Upper lobe of left lung (tissue), 6 donors: ENCODE results near the gene LY6G6D. TPM values are rescaled to one million over a fixed set of nuclear protein-coding genes. Genes with fewer than 3 reads are reported as not detected.

Experiments
- ATAC-seq, 2 donors: fragments of 200-7000 bp; cut with Tn5 transposase; one replicate each; pipeline ENCODE4 v1.9.1; 2022; ENCODE audit warnings: mild to moderate bottlenecking in 2 of 2, moderate library complexity in 2 of 2; ENCODE audit not compliant: low FRiP score in 2 of 2
- DNase-seq, 2 donors: peaks; one replicate each; pipeline ENCODE4 v3.0.0-alpha.2; 2019 to 2020
- H3K27ac ChIP-seq, 4 donors: fragments of 200-600 bp; sonication (generic); one replicate each; pipeline ENCODE4 v1.5.1; 2016 to 2019
- H3K27me3 ChIP-seq, 4 donors: fragments of 200-600 bp; sonication (generic); one replicate each; pipeline ENCODE4 v1.5.1; 2017 to 2019
- H3K36me3 ChIP-seq, 4 donors: fragments of 200-600 bp; sonication (generic); one replicate each; pipeline ENCODE4 v1.5.1; 2016 to 2019
- H3K4me1 ChIP-seq, 4 donors: fragments of 200-600 bp; sonication (generic); one replicate each; pipeline ENCODE4 v1.5.1; 2018 to 2019
- H3K4me3 ChIP-seq, 4 donors: fragments of 200-600 bp; sonication (generic); one replicate each; pipeline ENCODE4 v1.5.1; 2017 to 2019; ENCODE audit warnings: mild to moderate bottlenecking in 2 of 4, moderate library complexity in 1 of 4
- H3K9me3 ChIP-seq, 4 donors: fragments of 200-600 bp; sonication (generic); one replicate each; pipeline ENCODE4 v1.5.1; 2018 to 2019
- CTCF ChIP-seq, 6 experiments: fragments of 450-650 bp in 4 of 6; fragments of 200-600 bp in 2 of 6; sonication (generic) in 2 of 6; IDR thresholded peaks; one replicate each; pipeline ENCODE4 v1.5.1; 2016 to 2019; ENCODE audit warnings: antibody characterized with exemption in 6 of 6
- EP300 ChIP-seq, 4 donors: sonication (generic); formaldehyde crosslinking; IDR thresholded peaks; one replicate each; pipeline ENCODE4 v1.5.1; 2017; ENCODE audit warnings: antibody characterized with exemption in 4 of 4, control low read depth in 2 of 4
- POLR2A ChIP-seq, 4 donors: fragments of 450-650 bp; IDR thresholded peaks; one replicate each; pipeline ENCODE4 v1.5.1; 2016 to 2017; ENCODE audit warnings: antibody characterized with exemption in 4 of 4, mild to moderate bottlenecking in 2 of 4
- POLR2AphosphoS5 ChIP-seq, 2 donors: sonication (generic); formaldehyde crosslinking; IDR thresholded peaks; one replicate each; pipeline ENCODE4 v1.5.1; 2017; ENCODE audit warnings: antibody characterized with exemption in 2 of 2
- WGBS, 2 donors: methylation state at CpG; one replicate each; pipeline ENCODE4 v1.1.5; 2017 to 2018; 5-methylcytosine and 5-hydroxymethylcytosine counted together
- total RNA-seq, 6 donors: library from RNA; depleted of rRNA in 4 of 6; stranded (reverse); fragments of >200 nt in 4 of 6; gene quantifications; one replicate each; pipeline versions ENCODE4 v1.1.0 to v1.2.1, GENCODE V29; 2016 to 2021
- donor health status: DM: no; HTN: no; CAD: no; lungs with moderate emphysema.
- donor health status: DM: no; HTN: yes; CAD: no; lungs with severe emphysema.

Gene LY6G6D
- not detected for total RNA-seq

- H3K36me3 ChIP-seq: no peaks in the 10 kb centered on the region
- H3K27me3 ChIP-seq: no peaks in the 10 kb centered on the region
- 73 to 82% methylated on average over 10 to 16 of the region's 16 CpGs for WGBS, 2 donors
- no peak for DNase-seq
- peak within 1 kb of the TSS in 1 of 4 donors; percentile 45 for H3K27ac ChIP-seq
- TF ChIP-seq POLR2AphosphoS5 (IDR thresholded peaks at IDR 0.05): no peak
- TF ChIP-seq CTCF (IDR thresholded peaks at IDR 0.05): no peak
- TF ChIP-seq EP300 (IDR thresholded peaks at IDR 0.05): no peak
- TF ChIP-seq POLR2A (IDR thresholded peaks at IDR 0.05): no peak
- no peak for ATAC-seq
- H3K4me1 ChIP-seq: peaks cover 8 to 16% (median 14%) of the 10 kb centered on the region in 4 donors
- no peak within 1 kb of the TSS for H3K4me3 ChIP-seq
- no peaks in the 10 kb centered on the region for H3K9me3 ChIP-seq
Observed at GRCh38 chr6:31715022-31715958, at the start of gene LY6G6D. TSS of gene LY6G6D (plus strand) at chr6:31715348. CDS start at chr6:31715356, 8 bp downstream.

- Histone ChIP-seq H3K9me3 (no peaks in the 10 kb centered on the region), H3K4me3 (peak within 1 kb of the TSS; percentile 71 to 96 (median 84)), H3K4me1 (peaks cover 30 to 67% (median 45%) of the 10 kb centered on the region in 4 donors), H3K36me3 (peaks cover 26 to 58% (median 44%) of the 10 kb centered on the region in 4 donors), H3K27ac (peak within 1 kb of the TSS; percentile 95 to 98 (median 97)), H3K27me3 (no peaks in the 10 kb centered on the region)
- peak; percentile 98 to 100 for DNase-seq
- 0% methylated on average over 10 to 52 of the region's 63 CpGs for WGBS, 2 donors
- ATAC-seq: peak; percentile 96 to 97
- peak in 3 of 4 donors; percentile 72 to 91 (median 86) for TF ChIP-seq POLR2A (IDR thresholded peaks at IDR 0.05)
- no peak for TF ChIP-seq CTCF (IDR thresholded peaks at IDR 0.05)
- peak; percentile 75 to 83 for TF ChIP-seq POLR2AphosphoS5 (IDR thresholded peaks at IDR 0.05)
Observed at GRCh38 chr6:31665501-31666336, 49.4 kb upstream of the LY6G6D start, which contains the start of gene CSNK2B. TSS of gene CSNK2B (plus strand) at chr6:31666080. CDS start at chr6:31666832, 752 bp downstream.

- Histone ChIP-seq H3K9me3 (no peaks in the 10 kb centered on the region), H3K27me3 (no peaks in the 10 kb centered on the region), H3K27ac (peak overlapping the region; percentile 95 to 98 (median 97)), H3K4me1 (peaks cover 25 to 60% (median 38%) of the 10 kb centered on the region in 4 donors), H3K36me3 (peaks cover 29 to 64% (median 51%) of the 10 kb centered on the region in 4 donors), H3K4me3 (peak overlapping the region; percentile 22 to 96 (median 84))
- DNase-seq: no peak
- WGBS, 2 donors: 2 to 5% methylated on average over 15 of the region's 15 CpGs
- no peak for TF ChIP-seq EP300 (IDR thresholded peaks at IDR 0.05)
- TF ChIP-seq CTCF (IDR thresholded peaks at IDR 0.05): no peak
- TF ChIP-seq POLR2A (IDR thresholded peaks at IDR 0.05): no peak
- no peak for TF ChIP-seq POLR2AphosphoS5 (IDR thresholded peaks at IDR 0.05)
- no peak for ATAC-seq
Observed at GRCh38 chr6:31666337-31666965, 48.7 kb upstream of the LY6G6D start.

- no peak within 1 kb of the TSS for H3K4me3 ChIP-seq
- H3K36me3 ChIP-seq: peaks cover 35 to 74% (median 65%) of the 10 kb centered on the region in 4 donors
- ATAC-seq (no peak), DNase-seq (no peak)
- H3K27ac ChIP-seq: no peak within 1 kb of the TSS
- WGBS, 2 donors: 83 to 88% methylated on average over 8 of the region's 8 CpGs
- H3K4me1 ChIP-seq: peaks cover 9 to 31% (median 13%) of the 10 kb centered on the region in 4 donors
- H3K9me3 ChIP-seq: no peaks in the 10 kb centered on the region
- no peaks in the 10 kb centered on the region for H3K27me3 ChIP-seq
- TF ChIP-seq EP300 (IDR thresholded peaks at IDR 0.05) (no peak), POLR2A (IDR thresholded peaks at IDR 0.05) (no peak), POLR2AphosphoS5 (IDR thresholded peaks at IDR 0.05) (no peak), CTCF (IDR thresholded peaks at IDR 0.05) (no peak)
Observed at GRCh38 chr6:31669676-31670075, 45.5 kb upstream of the LY6G6D start, which contains the start of gene LY6G5B. TSS of gene LY6G5B (plus strand) at chr6:31669976. CDS start at chr6:31670951, 975 bp downstream.
